Endometrium (tissue), 2 donors: ENCODE data around the gene NTM.

Experiments used
- FAIRE-seq: peaks from 2 replicates; lab custom pipeline; 2012; peaks lifted over from hg19 to GRCh38; lab: Jason Lieb, UNC
- donor health status: control.
- donor health status: control.

Gene NTM

GRCh38 chr11:132080127-132080526 lies 709.7 kb downstream of the NTM start:
- no peak for FAIRE-seq

GRCh38 chr11:132082566-132082965 lies 712.2 kb downstream of the NTM start:
- no peak for FAIRE-seq

- FAIRE-seq: no peak
Observed at GRCh38 chr11:132084433-132084832, 714.0 kb downstream of the NTM start.

GRCh38 chr11:132087148-132087547 lies 716.7 kb downstream of the NTM start:
- no peak for FAIRE-seq

- no peak for FAIRE-seq
Observed at GRCh38 chr11:132088551-132088950, 718.1 kb downstream of the NTM start.

GRCh38 chr11:132093536-132094259 lies 723.3 kb downstream of the NTM start:
- no peak for FAIRE-seq

GRCh38 chr11:132094598-132094997 lies 724.2 kb downstream of the NTM start:
- FAIRE-seq: no peak

GRCh38 chr11:132095230-132096131 lies 725.1 kb downstream of the NTM start:
- FAIRE-seq: no peak

- no peak for FAIRE-seq
Observed at GRCh38 chr11:132096132-132096825, 725.9 kb downstream of the NTM start.

GRCh38 chr11:132099692-132100091 lies 729.3 kb downstream of the NTM start:
- no peak for FAIRE-seq

GRCh38 chr11:132100583-132100982 lies 730.2 kb downstream of the NTM start:
- no peak for FAIRE-seq

GRCh38 chr11:132101881-132102280 lies 731.5 kb downstream of the NTM start:
- FAIRE-seq: no peak

GRCh38 chr11:132103021-132103420 lies 732.6 kb downstream of the NTM start:
- no peak for FAIRE-seq

- no peak for FAIRE-seq
Observed at GRCh38 chr11:132106096-132106982, 735.9 kb downstream of the NTM start.

GRCh38 chr11:132111316-132111715 lies 740.9 kb downstream of the NTM start:
- no peak for FAIRE-seq

- FAIRE-seq: no peak
Observed at GRCh38 chr11:132111838-132112237, 741.4 kb downstream of the NTM start.

GRCh38 chr11:132112846-132113245 lies 742.4 kb downstream of the NTM start:
- FAIRE-seq: no peak

- no peak for FAIRE-seq
Observed at GRCh38 chr11:132114185-132114584, 743.8 kb downstream of the NTM start.

- FAIRE-seq: no peak
Observed at GRCh38 chr11:132114743-132115142, 744.3 kb downstream of the NTM start.

- FAIRE-seq: no peak
Observed at GRCh38 chr11:132115454-132115853, 745.0 kb downstream of the NTM start.

GRCh38 chr11:132116516-132116915 lies 746.1 kb downstream of the NTM start:
- no peak for FAIRE-seq

GRCh38 chr11:132118661-132119060 lies 748.2 kb downstream of the NTM start:
- no peak for FAIRE-seq
